GM19328 (cell line): ENCODE results near the gene MAML3.

Source experiments
- ATAC-seq: cut with Tn5 transposase; IDR thresholded peaks from one replicate; pipeline ENCODE4 v1.9.1; 2021; ENCODE audit warnings: mild to moderate bottlenecking, moderate library complexity; ENCODE audit not compliant: unreplicated experiment

Gene MAML3

GRCh38 chr4:139823746-139824145 lies 330.2 kb downstream of the MAML3 start:
- ATAC-seq, result no peak

- ATAC-seq, result no peak
Measured at GRCh38 chr4:139823345-139823744, 330.6 kb downstream of the MAML3 start.

DNA sequence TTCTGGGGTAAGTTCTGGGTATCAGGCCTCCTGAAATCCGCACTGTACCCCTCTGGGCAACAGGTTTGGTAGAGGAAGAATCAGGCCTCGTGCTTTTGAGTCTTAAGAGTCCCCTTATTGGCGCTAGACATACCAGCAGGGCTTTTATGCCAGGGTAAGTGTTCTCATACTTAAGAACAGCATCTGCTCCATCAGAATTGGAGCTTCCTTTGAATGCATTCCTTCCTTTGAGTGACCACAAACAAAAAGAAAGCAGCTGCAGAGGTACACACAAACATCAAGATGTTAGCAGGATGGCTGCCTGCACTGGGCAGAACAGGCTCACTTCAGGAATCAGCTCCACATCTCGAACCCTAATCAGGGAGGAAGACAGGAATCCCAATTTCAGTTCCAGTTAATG lies 331.6 kb downstream of the MAML3 start:
- no peak for ATAC-seq

DNA sequence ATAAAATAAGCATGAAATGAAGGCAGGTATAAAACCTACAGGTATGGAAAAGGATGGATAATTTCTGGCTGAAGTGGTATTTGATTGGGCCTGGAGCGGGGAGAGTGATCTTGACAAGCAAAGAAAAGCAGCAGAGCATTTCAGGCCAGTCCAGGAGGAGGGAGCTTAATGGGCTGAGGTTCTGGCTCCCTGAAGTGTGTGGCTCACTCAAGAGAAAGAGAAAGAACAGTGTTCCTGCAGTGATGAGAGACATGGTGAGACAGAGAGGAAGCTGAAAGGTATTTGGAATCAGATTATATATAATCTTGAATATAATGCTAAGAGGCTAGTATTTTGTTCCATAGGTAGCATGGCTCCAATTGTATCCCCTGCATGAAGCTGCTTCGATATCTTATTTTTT lies 334.9 kb downstream of the MAML3 start:
- ATAC-seq, result no peak

- ATAC-seq, result no peak
Measured at GRCh38 chr4:139817657-139818452, 336.1 kb downstream of the MAML3 start.

- ATAC-seq, result no peak
Measured at GRCh38 chr4:139816856-139817255, 337.1 kb downstream of the MAML3 start.

GRCh38 chr4:139815778-139816601 lies 338.0 kb downstream of the MAML3 start:
- ATAC-seq, result no peak

GRCh38 chr4:139814323-139815015 lies 339.5 kb downstream of the MAML3 start:
- no peak for ATAC-seq

DNA sequence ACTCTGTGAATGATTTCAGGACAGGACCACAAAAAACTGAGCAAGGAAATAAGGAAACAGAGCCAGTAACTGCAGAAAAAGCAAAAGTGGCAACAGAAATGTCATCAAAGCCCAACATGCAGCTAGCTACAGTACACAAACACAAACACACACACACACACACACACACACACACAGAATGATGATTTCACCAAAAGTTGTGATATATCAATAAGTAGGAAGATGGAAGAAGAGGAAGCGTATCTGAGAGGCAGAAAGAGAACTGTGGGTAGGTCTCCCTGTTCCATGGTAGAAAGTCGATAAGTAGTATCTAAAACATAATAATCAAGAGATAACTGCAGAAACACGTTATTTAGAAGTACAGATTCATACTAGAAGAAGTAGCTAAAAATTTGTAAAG lies 340.1 kb downstream of the MAML3 start:
- ATAC-seq, result no peak

- no peak for ATAC-seq
Measured at GRCh38 chr4:139810710-139811109, 343.3 kb downstream of the MAML3 start.

DNA sequence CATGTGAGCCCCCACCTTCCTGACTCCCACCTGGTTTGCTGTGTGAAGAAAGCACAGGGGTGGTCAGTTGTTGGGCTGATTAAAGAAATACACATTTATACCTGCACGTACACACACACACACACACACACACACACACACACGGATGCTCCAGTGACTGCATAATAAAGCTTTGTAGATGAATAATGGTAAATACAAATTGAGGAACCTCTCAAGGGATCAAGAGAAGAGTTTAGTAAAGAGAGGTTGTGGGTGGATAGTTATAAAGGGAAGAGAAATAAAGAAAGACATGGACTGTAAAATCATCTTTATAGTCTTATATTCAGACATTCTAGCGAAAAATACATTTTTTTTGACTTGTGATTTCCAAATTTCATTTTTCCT lies 344.2 kb downstream of the MAML3 start:
- no peak for ATAC-seq

DNA sequence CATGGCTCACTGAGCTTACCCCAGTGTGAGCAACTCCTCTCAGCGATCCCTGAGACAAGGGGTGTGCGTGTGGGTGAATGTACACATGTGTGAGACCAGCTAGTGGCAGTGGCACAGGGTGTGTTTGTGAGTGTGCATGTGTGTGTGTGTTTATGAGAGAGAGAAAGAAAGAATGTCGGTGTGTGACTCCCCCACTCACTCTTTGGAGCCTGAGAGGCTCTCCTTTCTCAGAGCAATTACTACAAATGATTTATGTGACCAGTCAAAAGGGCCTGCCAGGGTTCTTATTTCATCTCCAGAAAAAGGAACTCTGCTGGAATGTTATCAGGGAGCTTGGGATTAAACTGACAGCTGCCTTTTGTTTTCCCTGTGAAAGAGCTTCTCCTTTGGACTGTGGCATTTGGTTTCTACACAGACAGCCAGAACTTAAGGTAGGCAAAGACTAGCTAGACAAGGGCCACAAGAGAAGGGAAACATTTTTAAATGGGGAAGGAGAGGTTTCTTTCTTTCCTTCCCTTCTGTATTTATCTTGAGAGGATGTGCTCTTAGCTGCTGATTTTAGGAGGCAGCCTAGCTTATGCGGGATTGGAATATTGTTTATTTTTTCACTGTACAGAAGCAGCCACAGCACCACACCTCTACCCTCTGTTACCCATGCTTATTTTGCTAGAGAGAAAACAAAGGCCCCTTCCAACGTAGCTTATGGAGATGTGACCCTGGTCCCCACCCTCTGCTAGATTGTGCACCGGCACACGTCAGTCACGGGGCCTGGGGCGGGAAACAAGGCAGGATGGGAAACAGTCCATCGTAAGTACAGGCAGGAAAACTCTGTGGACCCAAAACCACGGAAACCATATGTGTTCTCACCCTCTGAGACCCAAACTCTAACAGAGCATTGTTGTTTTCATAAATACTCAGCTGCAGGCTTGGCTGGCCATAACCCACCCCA lies 344.9 kb downstream of the MAML3 start:
- no peak for ATAC-seq

GRCh38 chr4:139808381-139808807 lies 345.6 kb downstream of the MAML3 start:
- ATAC-seq, result no peak

GRCh38 chr4:139807483-139807882 lies 346.5 kb downstream of the MAML3 start:
- ATAC-seq, result no peak

- no peak for ATAC-seq
Measured at GRCh38 chr4:139806929-139807328, 347.1 kb downstream of the MAML3 start.

DNA sequence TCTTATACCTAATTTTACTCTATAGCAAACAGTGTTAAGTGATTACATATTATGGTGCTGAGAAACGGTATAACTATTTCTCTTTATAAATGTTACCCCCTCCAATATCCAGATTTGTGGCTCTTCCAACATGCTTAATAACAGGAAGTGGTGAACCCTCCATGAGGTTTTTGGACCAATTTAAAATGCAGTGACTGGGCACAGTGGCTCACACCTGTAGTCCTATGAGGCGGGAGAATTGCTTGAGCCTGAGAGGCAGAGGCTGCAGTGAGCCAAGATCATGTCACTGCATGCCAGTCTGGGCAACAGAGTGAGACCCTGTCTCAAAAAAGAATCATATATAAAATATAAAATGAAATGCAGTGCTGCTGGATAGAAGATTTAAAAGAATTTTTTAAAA lies 351.1 kb downstream of the MAML3 start:
- no peak for ATAC-seq

- no peak for ATAC-seq
Measured at GRCh38 chr4:139802488-139802887, 351.5 kb downstream of the MAML3 start.

DNA sequence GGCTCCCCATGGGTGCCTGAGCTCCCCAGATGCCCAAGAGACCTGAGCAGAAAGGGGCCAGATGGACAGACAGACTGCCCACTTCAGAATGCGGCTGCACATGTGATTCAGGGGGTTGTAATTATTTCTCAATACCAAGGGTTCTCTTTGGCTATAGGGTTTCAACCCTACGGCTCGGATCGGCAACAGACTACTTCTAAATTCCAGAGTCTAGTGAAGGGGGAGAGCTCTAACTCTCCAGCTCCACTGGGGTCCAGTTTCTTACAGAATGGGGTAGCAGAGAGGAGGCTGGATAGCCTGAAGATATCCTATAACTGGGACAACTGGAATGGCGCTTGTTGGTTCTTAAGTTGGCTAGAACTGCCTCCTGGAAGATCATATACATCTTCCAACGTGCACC lies 352.1 kb downstream of the MAML3 start:
- no peak for ATAC-seq

- ATAC-seq, result no peak
Measured at GRCh38 chr4:139800082-139800481, 353.9 kb downstream of the MAML3 start.

DNA sequence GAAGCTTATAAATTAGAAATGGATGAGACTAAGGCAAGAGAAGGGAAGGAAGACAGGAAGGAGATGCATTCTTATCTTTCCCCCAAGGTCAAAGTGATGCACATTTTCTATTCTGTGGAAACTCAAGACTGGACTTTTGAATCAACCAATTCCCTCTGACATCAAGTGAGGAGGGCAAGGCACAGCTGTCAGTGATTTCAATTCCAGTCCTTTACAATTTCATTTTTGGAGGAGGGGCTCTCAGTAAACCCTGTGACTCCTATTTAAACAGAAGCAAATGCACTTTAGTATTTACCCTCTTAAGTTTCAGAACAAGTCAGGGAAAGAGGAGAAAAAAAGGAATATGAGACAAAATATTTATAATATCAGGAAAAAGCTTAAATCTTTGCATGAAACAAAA lies 354.4 kb downstream of the MAML3 start:
- no peak for ATAC-seq
